Measurements from ENCODE around the gene MEDAG.

The MEDAG gene

DNA sequence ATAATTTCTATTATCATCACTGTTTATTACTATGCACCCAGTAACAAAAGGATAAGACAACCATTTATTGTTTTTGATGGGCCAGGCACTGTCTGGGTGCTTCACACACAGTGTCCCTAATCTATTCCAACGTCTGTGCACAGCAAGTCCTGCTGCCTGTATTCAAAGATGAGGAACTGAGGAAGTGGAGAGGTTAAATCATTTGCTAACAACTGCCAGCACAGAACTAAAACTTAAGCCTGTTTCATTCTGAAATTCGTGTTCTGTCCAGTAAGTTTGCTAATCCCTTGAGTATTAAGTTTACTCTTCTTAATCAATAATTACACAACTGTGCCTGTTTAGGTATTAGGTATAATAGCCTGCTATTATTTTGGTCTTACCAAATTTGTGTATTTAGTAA is 68.3 kb downstream of the MEDAG start:
- Histone ChIP-seq H3K9me3 (ENCODE audit: control insufficient read depth, insufficient read depth, low read length) (no peaks in the 10 kb centered on the region), H3K4me1 (ENCODE audit: insufficient read depth, low read length) (peaks cover 13% of the 10 kb centered on the region; the same call in 1 of the 2 replicates), H3K36me3 (ENCODE audit: insufficient read depth, low read length) (no peaks in the 10 kb centered on the region), H3K9ac (ENCODE audit: low read depth, low read length) (no peak overlapping the region)

Measured in ES-I3 (cell line).